Activated CD4-positive, alpha-beta T cell treated with anti-CD3 and anti-CD28 coated beads, Interleukin-2, amount 10 ng/mL, durations not matched to agents 7 days and 5 days (primary cell): ENCODE results near the gene TLDC2. TPM values are rescaled to one million over a fixed set of nuclear protein-coding genes. Genes with fewer than 3 reads are reported as not detected.
A peak's percentile ranks its signal among the peaks of the same experiment; 100 is the strongest.

Experiments used
- CTCF ChIA-PET: fragments of 350-600 bp; sonication (Branson Sonifier 250); formaldehyde crosslinking; loops from one replicate; lab custom pipeline; 2021; ENCODE audit warnings: antibody characterized with exemption; lab: Charles Lee
- POLR2A ChIA-PET: fragments of 350-600 bp; sonication (Branson Sonifier 250); formaldehyde crosslinking; loops from one replicate; lab custom pipeline; 2021; ENCODE audit warnings: antibody characterized with exemption; lab: Charles Lee
- DNase-seq: peaks from one replicate; pipeline ENCODE4 v3.0.0-alpha.2; 2020
- H3K27ac Mint-ChIP-seq: one replicate; pipeline ENCODE4 v1.8.0; 2021; ENCODE audit warnings: mild to moderate bottlenecking, moderate library complexity, mixed read lengths
- H3K27me3 Mint-ChIP-seq: one replicate; pipeline ENCODE4 v1.8.0; 2021; ENCODE audit warnings: mixed read lengths
- H3K36me3 Mint-ChIP-seq: one replicate; pipeline ENCODE4 v1.8.0; 2021; ENCODE audit warnings: low read depth, mixed read lengths
- H3K4me1 Mint-ChIP-seq: one replicate; pipeline ENCODE4 v1.8.0; 2021; ENCODE audit warnings: mixed read lengths
- H3K4me3 Mint-ChIP-seq: one replicate; pipeline ENCODE4 v1.8.0; 2021; ENCODE audit warnings: mild to moderate bottlenecking, moderate library complexity, mixed read lengths
- H3K9me3 Mint-ChIP-seq: one replicate; pipeline ENCODE4 v1.8.0; 2021; ENCODE audit warnings: mixed read lengths
- total RNA-seq, 2 experiments: library from RNA; stranded (reverse); gene quantifications; one replicate each; pipeline ENCODE4 v1.2.3, GENCODE V29; 2021

Gene TLDC2
- total RNA-seq, 2 experiments from 2014 or later: not detected

DNA sequence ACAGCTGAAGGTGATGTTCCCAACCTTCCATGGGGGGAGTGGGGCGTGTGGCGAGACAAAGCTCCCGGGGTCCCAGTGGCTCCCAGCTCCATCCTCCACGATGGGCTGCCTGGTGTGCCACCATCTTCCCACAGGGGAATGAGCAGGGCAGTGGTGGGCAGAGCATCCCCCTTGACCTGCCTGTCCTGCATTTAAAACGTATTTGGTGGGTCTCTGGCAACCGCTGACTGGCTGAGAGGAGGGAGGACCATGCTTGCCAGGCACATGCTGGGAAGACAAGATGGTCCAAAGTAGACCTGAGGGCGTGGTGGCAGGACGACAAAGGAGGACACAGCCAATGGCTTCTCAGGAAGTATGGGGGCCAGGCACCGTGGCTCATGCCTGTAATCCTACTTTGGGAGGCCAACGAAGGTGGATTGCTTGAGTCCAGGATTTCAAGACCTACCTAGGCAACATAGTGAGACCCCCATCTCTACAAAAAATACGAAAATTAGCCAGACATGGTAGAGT is 4.9 kb downstream of the TLDC2 start:
- Mint-ChIP-seq H3K4me3 (no peak overlapping the region), H3K27ac (no peak overlapping the region), H3K27me3 (no peaks in the 10 kb centered on the region), H3K9me3 (no peaks in the 10 kb centered on the region), H3K4me1 (peaks cover under 1% of the 10 kb centered on the region), H3K36me3 (peaks cover 1% of the 10 kb centered on the region)
- DNase-seq: no peak
- ChIA-PET POLR2A (no interaction called here), CTCF (interaction anchor here (0.5 to 1.1 kb wide), 2 partner anchors 45 to 142 kb away, joined by 3 read pairs; no protein-coding TSS in a partner anchor)

GRCh38 chr20:36881331-36881730 is 5.4 kb downstream of the TLDC2 start:
- H3K4me1 Mint-ChIP-seq: no peaks in the 10 kb centered on the region
- ChIA-PET POLR2A (no interaction called here), CTCF (interaction anchor here (1.1 kb wide), 1 partner anchor 15 kb away, joined by 3 read pairs; no protein-coding TSS in a partner anchor)
- no peaks in the 10 kb centered on the region for H3K9me3 Mint-ChIP-seq
- no peak overlapping the region for H3K4me3 Mint-ChIP-seq
- DNase-seq: no peak
- H3K27me3 Mint-ChIP-seq: no peaks in the 10 kb centered on the region
- peaks cover 2% of the 10 kb centered on the region for H3K36me3 Mint-ChIP-seq
- H3K27ac Mint-ChIP-seq: no peak overlapping the region

GRCh38 chr20:36881888-36882287 is 6.0 kb downstream of the TLDC2 start:
- DNase-seq: no peak
- ChIA-PET CTCF (interaction anchor here (1.0 to 1.1 kb wide), 2 partner anchors 15 to 237 kb away, joined by 3 read pairs; no protein-coding TSS in a partner anchor), POLR2A (no interaction called here)
- peaks cover 6% of the 10 kb centered on the region for H3K36me3 Mint-ChIP-seq
- peaks cover 4% of the 10 kb centered on the region for H3K4me1 Mint-ChIP-seq
- H3K9me3 Mint-ChIP-seq: no peaks in the 10 kb centered on the region
- H3K27me3 Mint-ChIP-seq: no peaks in the 10 kb centered on the region
- H3K27ac Mint-ChIP-seq: peak overlapping the region; percentile 55
- no peak overlapping the region for H3K4me3 Mint-ChIP-seq

DNA sequence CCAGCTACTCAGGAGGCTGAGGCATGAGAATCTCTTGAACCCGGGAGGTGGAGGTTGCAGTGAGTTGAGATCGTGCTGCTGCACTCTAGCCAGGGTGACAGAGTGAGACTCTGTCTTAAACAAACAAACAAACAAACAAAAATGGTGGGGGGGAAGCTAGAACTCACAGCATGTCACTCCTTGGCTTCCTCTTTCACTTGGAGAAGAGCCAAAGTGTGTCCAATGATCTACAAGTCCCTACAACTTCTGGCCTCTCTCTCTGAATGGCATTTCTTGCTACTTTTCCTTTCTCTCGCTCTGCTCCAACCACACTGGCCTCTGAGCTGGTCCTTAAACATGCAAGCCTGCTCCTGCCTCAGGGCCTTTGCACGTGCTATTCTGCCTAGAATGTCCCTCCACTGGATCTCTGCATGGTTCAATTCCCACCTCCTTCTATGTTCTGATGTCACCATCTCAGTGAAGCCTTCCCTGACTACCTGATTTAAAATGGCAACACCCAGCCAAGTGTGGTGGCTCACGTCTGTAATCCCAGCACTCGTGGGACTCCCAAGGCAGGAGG is 8.1 kb downstream of the TLDC2 start:
- H3K4me3 Mint-ChIP-seq: no peak overlapping the region
- peaks cover 8% of the 10 kb centered on the region for H3K36me3 Mint-ChIP-seq
- POLR2A ChIA-PET: interaction anchor here (0.6 kb wide), 1 partner anchor 42 kb away, joined by 3 read pairs; no protein-coding TSS in a partner anchor
- no peaks in the 10 kb centered on the region for H3K9me3 Mint-ChIP-seq
- peaks cover 14% of the 10 kb centered on the region for H3K4me1 Mint-ChIP-seq
- no peak overlapping the region for H3K27ac Mint-ChIP-seq
- H3K27me3 Mint-ChIP-seq: no peaks in the 10 kb centered on the region
- CTCF ChIA-PET: interaction anchor here (1.3 kb wide), 1 partner anchor 11 kb away, joined by 6 read pairs; no protein-coding TSS in a partner anchor
- no peak for DNase-seq

DNA sequence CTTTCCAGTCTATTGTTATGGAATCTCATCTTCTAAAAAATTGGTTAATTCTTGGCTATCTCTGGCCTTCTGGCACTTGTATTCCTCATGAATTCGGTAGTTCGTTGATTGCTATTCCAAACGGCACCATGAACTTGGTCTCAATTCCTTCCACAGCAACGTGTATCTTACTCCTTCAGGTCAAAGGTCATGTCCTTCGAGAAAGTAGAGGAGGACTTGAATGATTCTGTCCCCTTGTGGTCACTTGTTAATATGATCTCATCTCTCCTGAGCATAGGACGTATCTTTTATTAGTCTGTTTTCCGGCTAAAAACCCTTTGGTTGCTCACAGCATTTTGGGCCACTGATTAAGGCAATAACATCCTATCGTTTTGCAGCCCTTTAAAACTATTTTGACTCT is 9.4 kb downstream of the TLDC2 start:
- Mint-ChIP-seq H3K27me3 (no peaks in the 10 kb centered on the region), H3K4me3 (no peak overlapping the region), H3K36me3 (peaks cover 16% of the 10 kb centered on the region), H3K27ac (no peak overlapping the region), H3K9me3 (no peaks in the 10 kb centered on the region), H3K4me1 (peaks cover 14% of the 10 kb centered on the region)
- no peak for DNase-seq
- CTCF ChIA-PET: no interaction called here
- POLR2A ChIA-PET: no interaction called here

DNA sequence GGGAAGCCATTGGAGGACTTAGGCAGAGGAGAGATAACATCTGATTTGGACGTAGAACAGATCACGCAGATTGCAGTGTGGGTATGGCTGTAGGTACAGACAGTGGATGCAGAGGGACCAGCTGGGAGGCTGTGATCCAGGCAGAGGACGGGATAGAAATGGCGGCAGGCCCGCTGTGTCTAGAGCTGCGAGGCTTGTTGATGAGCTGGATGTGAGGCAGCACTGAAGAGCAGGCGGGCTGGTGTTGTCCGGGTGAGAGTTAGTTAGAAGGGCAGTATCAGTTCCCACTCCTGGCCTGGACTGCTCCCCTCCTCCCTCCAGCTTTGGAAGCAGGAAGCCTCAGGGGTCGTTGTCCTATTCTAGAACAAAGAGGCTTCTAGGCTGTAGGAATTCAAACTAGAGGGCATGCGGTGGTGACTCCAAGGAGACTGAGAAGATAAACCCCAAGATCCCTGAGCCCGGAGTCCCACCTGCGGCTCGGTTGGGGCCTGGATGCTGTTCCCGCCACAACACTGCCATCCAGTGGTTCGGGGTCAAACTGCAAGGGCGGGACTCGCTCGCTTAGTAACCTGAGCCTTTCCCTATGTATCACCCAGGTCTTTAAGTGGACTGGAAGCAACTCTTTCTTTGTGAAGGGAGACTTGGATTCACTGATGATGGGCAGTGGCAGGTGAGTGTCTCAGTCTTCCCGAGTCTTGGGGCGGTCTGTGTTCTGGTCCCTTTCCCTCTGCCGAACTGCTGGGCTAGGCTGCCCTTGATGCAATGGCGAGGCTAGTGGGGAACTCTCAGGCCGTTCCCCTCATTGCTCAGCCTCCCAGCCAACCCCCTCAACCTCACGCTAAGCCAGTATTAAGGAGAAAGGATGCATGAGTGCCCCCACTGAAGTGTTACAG is 11.2 kb downstream of the TLDC2 start:
- Mint-ChIP-seq H3K4me1 (peaks cover 14% of the 10 kb centered on the region), H3K27me3 (no peaks in the 10 kb centered on the region), H3K4me3 (no peak overlapping the region), H3K27ac (peak overlapping the region; percentile 17), H3K36me3 (peaks cover 26% of the 10 kb centered on the region), H3K9me3 (no peaks in the 10 kb centered on the region)
- CTCF ChIA-PET: interaction anchor here (0.6 to 1.6 kb wide), 5 partner anchors 12 to 36 kb away, joined by 3 to 4 read pairs (median 3); no protein-coding TSS in a partner anchor
- POLR2A ChIA-PET: no interaction called here
- peak; percentile 82 for DNase-seq

GRCh38 chr20:36887752-36888090 is 11.8 kb downstream of the TLDC2 start:
- H3K27me3 Mint-ChIP-seq: no peaks in the 10 kb centered on the region
- DNase-seq: no peak
- POLR2A ChIA-PET: no interaction called here
- H3K36me3 Mint-ChIP-seq: peaks cover 29% of the 10 kb centered on the region
- no peaks in the 10 kb centered on the region for H3K9me3 Mint-ChIP-seq
- H3K4me3 Mint-ChIP-seq: no peak overlapping the region
- peaks cover 14% of the 10 kb centered on the region for H3K4me1 Mint-ChIP-seq
- CTCF ChIA-PET: interaction anchor here (0.6 to 1.0 kb wide), 2 partner anchors 13 to 31 kb away, joined by 3 read pairs; no protein-coding TSS in a partner anchor
- peak overlapping the region; percentile 17 for H3K27ac Mint-ChIP-seq

DNA sequence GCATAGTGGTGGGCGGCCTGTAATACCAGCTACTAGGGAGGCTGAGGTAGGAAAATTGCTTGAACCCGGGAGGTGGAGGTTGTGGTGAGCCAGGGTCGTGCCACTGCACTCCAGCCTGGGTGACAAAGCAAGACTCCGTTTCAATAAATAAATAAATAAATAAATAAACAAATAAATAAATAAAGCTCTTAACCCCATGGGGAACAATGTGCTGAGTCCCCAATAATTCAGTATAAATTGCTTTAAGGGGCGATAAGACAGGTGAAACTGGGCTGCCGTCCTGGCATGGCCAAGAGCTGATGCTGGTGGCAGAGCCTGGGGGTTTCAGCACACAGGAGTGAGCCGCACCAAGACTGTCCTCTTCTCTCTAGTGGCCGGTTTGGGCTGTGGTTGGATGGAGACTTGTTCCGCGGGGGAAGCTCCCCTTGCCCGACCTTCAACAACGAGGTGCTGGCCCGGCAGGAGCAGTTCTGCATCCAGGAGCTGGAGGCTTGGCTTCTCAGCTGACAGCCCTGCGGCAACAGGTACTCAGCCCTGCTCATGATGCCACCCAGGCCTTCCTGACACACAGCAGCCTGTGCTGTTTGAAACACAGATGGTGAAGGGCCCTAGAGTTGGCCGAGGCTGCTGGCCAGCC is 13.1 kb downstream of the TLDC2 start:
- no peak for DNase-seq
- Mint-ChIP-seq H3K27me3 (no peaks in the 10 kb centered on the region), H3K4me1 (peaks cover 14% of the 10 kb centered on the region), H3K4me3 (no peak overlapping the region), H3K27ac (no peak overlapping the region), H3K9me3 (no peaks in the 10 kb centered on the region), H3K36me3 (peaks cover 42% of the 10 kb centered on the region)
- ChIA-PET CTCF (interaction anchor here (0.8 to 1.6 kb wide), 2 partner anchors 80 to 115 kb away, joined by 3 to 4 read pairs; partner anchors contain the start of gene DSN1), POLR2A (interaction anchor here (0.6 kb wide), 1 partner anchor 66 kb away, joined by 3 read pairs; no protein-coding TSS in a partner anchor)

DNA sequence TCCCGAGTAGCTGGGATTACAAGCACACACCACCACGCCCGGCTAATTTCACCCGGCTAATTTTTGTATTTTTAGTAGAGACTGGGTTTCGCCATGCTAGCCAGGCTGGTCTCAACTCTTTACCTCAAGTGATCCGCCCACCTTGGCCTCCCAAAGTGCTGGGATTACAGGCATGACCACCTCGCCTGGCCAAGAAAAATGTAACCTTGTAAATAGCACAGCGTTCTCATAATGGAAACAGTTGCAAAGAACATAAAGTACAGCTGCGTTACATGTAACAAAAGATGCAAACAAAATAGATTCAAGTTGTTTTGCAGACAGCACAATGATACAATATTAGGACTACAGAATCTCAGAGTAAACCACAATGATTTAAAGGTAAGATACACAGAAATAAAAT is 14.6 kb downstream of the TLDC2 start:
- no peaks in the 10 kb centered on the region for H3K27me3 Mint-ChIP-seq
- peaks cover 49% of the 10 kb centered on the region for H3K36me3 Mint-ChIP-seq
- peaks cover 17% of the 10 kb centered on the region for H3K4me1 Mint-ChIP-seq
- H3K9me3 Mint-ChIP-seq: no peaks in the 10 kb centered on the region
- DNase-seq: no peak
- no peak overlapping the region for H3K27ac Mint-ChIP-seq
- ChIA-PET POLR2A (no interaction called here), CTCF (no interaction called here)
- no peak overlapping the region for H3K4me3 Mint-ChIP-seq

DNA sequence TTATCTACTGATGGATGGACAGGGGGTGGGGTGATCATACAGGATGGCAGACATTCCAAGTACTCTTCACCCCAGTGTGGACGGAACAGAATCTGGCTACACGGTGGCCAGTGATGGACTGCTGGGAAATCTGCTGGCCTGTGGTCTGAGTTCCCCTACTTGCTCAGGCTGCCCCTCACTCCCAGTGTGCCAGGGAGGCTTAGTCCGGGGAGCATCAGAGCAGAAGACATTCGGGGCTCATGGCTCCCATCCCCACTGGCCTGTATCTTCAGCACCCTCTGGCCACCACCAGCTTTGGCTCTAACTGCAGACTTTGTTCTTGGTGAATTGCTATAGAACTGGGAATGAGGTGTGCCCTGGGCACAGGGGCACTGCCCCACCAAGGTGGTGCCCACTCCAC is 15.3 kb downstream of the TLDC2 start:
- peaks cover 17% of the 10 kb centered on the region for H3K4me1 Mint-ChIP-seq
- DNase-seq: no peak
- peaks cover 51% of the 10 kb centered on the region for H3K36me3 Mint-ChIP-seq
- H3K9me3 Mint-ChIP-seq: no peaks in the 10 kb centered on the region
- H3K27me3 Mint-ChIP-seq: no peaks in the 10 kb centered on the region
- H3K4me3 Mint-ChIP-seq: no peak overlapping the region
- ChIA-PET CTCF (no interaction called here), POLR2A (no interaction called here)
- no peak overlapping the region for H3K27ac Mint-ChIP-seq

- no peaks in the 10 kb centered on the region for H3K9me3 Mint-ChIP-seq
- peaks cover 67% of the 10 kb centered on the region for H3K36me3 Mint-ChIP-seq
- no peak for DNase-seq
- peaks cover 10% of the 10 kb centered on the region for H3K4me1 Mint-ChIP-seq
- POLR2A ChIA-PET: interaction anchor here (0.7 kb wide), 1 partner anchor 47 kb away, joined by 3 read pairs; no protein-coding TSS in a partner anchor
- H3K27ac Mint-ChIP-seq: no peak overlapping the region
- no peak overlapping the region for H3K4me3 Mint-ChIP-seq
- H3K27me3 Mint-ChIP-seq: no peaks in the 10 kb centered on the region
- CTCF ChIA-PET: interaction anchor here (0.9 to 1.2 kb wide), 2 partner anchors 41 to 57 kb away, joined by 3 to 4 read pairs; no protein-coding TSS in a partner anchor
Observed at GRCh38 chr20:36893801-36894200, 17.9 kb downstream of the TLDC2 start.

DNA sequence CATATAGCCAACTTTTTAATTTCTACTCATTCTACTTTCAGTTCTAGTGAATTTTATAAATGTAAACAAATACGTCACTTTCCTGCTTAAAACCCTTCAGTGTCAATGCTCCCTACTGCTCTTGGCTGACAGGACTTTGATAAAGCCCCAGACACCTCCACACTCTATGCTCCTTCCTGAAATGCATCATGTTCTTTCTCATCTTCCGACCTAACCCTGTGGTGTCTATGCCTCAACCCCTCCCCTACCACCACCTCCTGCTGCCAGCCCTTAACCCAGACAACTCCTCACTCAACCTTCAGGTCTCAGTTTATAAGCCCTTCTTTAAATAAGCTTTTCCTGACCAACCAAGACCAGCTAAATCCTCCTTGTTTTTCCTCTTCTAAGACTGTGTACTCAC is 19.1 kb downstream of the TLDC2 start:
- ChIA-PET POLR2A (no interaction called here), CTCF (interaction anchor here (0.8 kb wide), 1 partner anchor 42 kb away, joined by 3 read pairs; no protein-coding TSS in a partner anchor)
- H3K27me3 Mint-ChIP-seq: no peaks in the 10 kb centered on the region
- H3K9me3 Mint-ChIP-seq: no peaks in the 10 kb centered on the region
- peaks cover 70% of the 10 kb centered on the region for H3K36me3 Mint-ChIP-seq
- H3K27ac Mint-ChIP-seq: peak overlapping the region; percentile 62
- H3K4me1 Mint-ChIP-seq: peaks cover 11% of the 10 kb centered on the region
- DNase-seq: no peak
- H3K4me3 Mint-ChIP-seq: no peak overlapping the region
